ENCODE measurements around the gene LIMA1. TPM values are rescaled to one million over a fixed set of nuclear protein-coding genes. Genes with fewer than 3 reads are reported as not detected.
"Not testable (repeated sequence)": the region's sequence is repeated elsewhere in the genome, so short reads cannot be mapped to it uniquely, and the experiment has no call there.

LIMA1 gene
- total RNA-seq, 1 donor from 2014 or later = 79.4 TPM

DNA sequence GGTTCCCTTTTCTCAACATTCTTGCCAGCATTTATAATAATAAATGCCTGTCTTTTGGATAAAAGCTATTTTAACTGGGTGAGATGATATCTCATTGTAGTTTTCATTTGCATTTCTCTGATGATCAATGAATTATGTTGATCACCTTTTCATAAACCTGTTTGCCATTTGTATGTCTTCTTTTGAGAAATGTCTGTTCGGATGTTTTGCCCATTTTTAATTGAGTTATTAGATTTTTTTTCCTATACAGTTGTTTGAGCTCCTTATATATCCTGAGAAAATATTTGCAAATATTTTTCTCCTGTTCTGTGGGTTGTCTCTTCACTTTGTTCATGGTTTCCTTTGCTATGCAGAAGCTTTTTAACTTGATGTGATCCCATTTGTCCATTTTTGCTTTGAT is 8.1 kb upstream of the LIMA1 start:
- Histone ChIP-seq H3K4me1 (no peaks in the 10 kb centered on the region), H3K36me3 (peaks cover 0 to 4% of the 10 kb centered on the region in 2 donors), H3K27ac (no peak overlapping the region), H3K4me3 (no peak overlapping the region), H3K9me3 (no peaks in the 10 kb centered on the region), H3K27me3 (no peaks in the 10 kb centered on the region)
- TF ChIP-seq, protein P1, sequence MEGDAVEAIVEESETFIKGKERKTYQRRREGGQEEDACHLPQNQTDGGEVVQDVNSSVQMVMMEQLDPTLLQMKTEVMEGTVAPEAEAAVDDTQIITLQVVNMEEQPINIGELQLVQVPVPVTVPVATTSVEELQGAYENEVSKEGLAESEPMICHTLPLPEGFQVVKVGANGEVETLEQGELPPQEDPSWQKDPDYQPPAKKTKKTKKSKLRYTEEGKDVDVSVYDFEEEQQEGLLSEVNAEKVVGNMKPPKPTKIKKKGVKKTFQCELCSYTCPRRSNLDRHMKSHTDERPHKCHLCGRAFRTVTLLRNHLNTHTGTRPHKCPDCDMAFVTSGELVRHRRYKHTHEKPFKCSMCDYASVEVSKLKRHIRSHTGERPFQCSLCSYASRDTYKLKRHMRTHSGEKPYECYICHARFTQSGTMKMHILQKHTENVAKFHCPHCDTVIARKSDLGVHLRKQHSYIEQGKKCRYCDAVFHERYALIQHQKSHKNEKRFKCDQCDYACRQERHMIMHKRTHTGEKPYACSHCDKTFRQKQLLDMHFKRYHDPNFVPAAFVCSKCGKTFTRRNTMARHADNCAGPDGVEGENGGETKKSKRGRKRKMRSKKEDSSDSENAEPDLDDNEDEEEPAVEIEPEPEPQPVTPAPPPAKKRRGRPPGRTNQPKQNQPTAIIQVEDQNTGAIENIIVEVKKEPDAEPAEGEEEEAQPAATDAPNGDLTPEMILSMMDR (IDR thresholded peaks at IDR 0.05) = no peak
- no peak for DNase-seq (ENCODE audit: low spot score in 2 of 2)
- intact Hi-C loops (cut with DNase I) = no loop called here

DNA sequence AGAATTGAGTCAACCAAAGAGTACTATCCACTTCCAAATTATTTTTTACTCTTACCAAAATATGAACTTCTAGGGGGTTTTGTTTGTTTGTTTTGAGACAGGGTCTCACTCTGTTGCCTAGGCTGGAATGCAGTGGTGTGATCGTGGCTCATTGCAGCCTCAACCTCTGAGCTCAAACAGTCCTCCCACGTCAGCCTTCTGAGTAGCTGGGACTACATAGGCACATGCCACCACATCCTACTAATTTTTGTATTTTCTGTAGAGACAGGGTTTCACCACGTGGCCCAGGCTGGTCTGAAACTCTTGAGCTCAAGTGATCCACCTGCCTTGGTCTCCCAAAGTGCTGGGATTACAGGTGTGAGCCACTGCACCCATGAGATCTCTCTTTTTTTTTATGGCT is 7.4 kb upstream of the LIMA1 start:
- H3K4me1 ChIP-seq; H3K4me3 ChIP-seq; H3K9me3 ChIP-seq; H3K27me3 ChIP-seq; H3K27ac ChIP-seq; H3K36me3 ChIP-seq; DNase-seq (ENCODE audit: low spot score in 2 of 2); intact Hi-C loops (cut with DNase I): not testable (repeated sequence)

DNA sequence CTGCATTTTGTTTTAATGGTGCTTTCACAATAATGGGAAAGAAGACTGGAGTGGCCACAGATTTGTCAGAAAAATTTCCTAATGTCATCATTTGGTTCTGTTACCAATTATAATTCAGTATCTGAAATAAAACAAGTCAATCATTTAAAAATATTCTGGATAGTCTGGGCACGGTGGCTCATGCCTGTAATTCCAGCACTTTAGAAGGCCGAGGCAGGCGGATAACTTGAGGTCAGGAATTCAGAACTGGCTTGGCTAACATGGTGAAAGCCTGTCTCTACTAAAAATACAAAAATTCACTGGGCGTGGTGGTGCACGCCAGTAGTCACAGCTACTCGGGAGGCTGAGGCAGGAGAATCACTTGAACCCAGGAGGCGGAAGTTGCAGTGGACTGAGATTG is 4.0 kb upstream of the LIMA1 start:
- Histone ChIP-seq H3K36me3 (no peaks in the 10 kb centered on the region), H3K9me3 (no peaks in the 10 kb centered on the region), H3K27ac (no peak overlapping the region), H3K4me3 (no peak overlapping the region), H3K27me3 (no peaks in the 10 kb centered on the region), H3K4me1 (peaks cover 0 to 5% of the 10 kb centered on the region in 2 donors)
- no peak for DNase-seq (ENCODE audit: low spot score in 2 of 2)
- TF ChIP-seq, protein P1 (IDR thresholded peaks at IDR 0.05) = no peak
- intact Hi-C loops (cut with DNase I) = no loop called here

DNA sequence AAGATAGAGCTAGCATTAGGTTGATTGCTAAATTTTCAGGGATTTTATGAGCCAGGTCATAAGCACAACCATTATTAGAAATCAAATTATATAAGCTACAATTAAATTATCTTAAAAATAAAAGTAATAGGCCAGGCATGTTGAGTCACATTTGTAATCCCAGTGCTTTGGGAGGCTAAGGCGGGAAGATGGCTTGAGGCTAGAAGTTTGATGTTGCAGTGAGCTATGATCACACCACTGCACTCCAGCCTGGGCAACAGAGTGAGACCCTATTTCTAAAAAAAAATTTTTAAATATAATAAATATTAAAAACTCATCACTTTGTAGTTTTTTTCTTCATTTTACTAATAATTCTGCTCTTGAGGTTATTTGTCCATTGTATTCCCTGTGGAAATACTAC is 1.9 kb upstream of the LIMA1 start:
- H3K27me3 ChIP-seq = no peaks in the 10 kb centered on the region
- no peaks in the 10 kb centered on the region for H3K9me3 ChIP-seq
- H3K36me3 ChIP-seq = no peaks in the 10 kb centered on the region
- H3K4me3 ChIP-seq = no peak overlapping the region
- no peak overlapping the region for H3K27ac ChIP-seq
- H3K4me1 ChIP-seq = peaks cover 0 to 5% of the 10 kb centered on the region in 2 donors
- intact Hi-C loops (cut with DNase I) = no loop called here
- no peak for DNase-seq (ENCODE audit: low spot score in 2 of 2)
- TF ChIP-seq, protein P1 (IDR thresholded peaks at IDR 0.05) = no peak

DNA sequence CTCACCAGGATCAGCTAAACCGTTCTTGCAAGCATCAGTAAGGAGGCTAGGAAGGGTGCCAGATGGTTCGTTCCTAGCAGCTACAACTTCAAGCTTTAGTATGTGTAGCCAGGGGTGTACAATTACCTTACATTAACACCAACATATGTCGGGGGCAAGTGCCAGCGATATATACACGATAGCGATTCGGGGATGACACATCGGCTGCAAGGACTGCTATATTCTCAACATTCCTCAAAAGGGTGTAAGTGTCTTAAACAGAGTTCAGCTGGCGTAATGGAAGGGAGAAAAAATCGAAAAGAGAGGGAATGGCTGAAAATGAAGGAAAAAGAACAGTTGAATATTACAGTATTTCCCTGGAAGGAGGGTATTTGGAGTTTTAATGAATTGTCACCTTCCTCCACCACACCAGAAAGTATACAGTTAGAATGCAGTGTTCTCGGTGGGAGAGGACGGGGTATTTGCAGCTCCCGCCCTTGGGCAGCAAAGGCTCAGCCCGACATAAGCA is 545 bp downstream of the LIMA1 start:
- H3K27me3 ChIP-seq = no peaks in the 10 kb centered on the region
- H3K4me1 ChIP-seq = peaks cover 0 to 5% of the 10 kb centered on the region in 2 donors
- no peaks in the 10 kb centered on the region for H3K36me3 ChIP-seq
- intact Hi-C loops (cut with DNase I) = loop anchor here (1.0 to 5.0 kb wide), 2 partner anchors 35 to 60 kb away; no protein-coding TSS in a partner anchor
- DNase-seq (ENCODE audit: low spot score in 2 of 2) = no peak
- TF ChIP-seq, protein P1 (IDR thresholded peaks at IDR 0.05) = no peak
- H3K9me3 ChIP-seq = no peaks in the 10 kb centered on the region
- H3K27ac ChIP-seq = peak overlapping the region; percentile 59 to 68
- peak overlapping the region; percentile 83 to 87 for H3K4me3 ChIP-seq

DNA sequence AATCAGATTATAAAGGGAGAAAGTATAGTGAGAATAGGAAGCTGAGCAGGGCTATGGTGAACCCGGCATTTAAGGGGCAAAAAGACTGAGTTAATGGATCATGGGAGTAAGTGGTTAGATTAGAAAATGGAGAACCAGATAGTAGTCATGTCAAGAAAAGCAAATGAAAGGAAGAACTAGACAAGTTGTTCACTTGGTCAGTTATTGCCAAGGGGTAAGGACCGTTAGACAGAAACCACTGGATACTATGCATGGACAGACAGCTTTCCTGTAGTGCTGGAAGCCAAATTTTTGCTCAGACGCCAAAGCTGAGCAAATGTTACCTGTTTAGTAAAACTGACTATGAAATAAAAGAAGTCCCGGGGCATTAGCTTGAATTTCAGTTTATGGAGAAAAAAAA is 3.8 kb downstream of the LIMA1 start:
- Histone ChIP-seq H3K4me3 (no peak overlapping the region), H3K27ac (no peak overlapping the region), H3K9me3 (no peaks in the 10 kb centered on the region), H3K4me1 (peaks cover 0 to 5% of the 10 kb centered on the region in 2 donors), H3K27me3 (no peaks in the 10 kb centered on the region), H3K36me3 (no peaks in the 10 kb centered on the region)
- TF ChIP-seq, protein P1 (IDR thresholded peaks at IDR 0.05) = no peak
- intact Hi-C loops (cut with DNase I) = no loop called here
- no peak for DNase-seq (ENCODE audit: low spot score in 2 of 2)

Data from ascending aorta (tissue), 2 donors.